ENCODE measurements around the gene SLC45A1.

GRCh38 chr1:8361198-8361849 is 43.4 kb downstream of the SLC45A1 start:
- TF ChIP-seq POLR2A (IDR thresholded peaks at IDR 0.05), result no peak
- no peak for TF ChIP-seq CTCF (IDR thresholded peaks at IDR 0.05)

All from uterus (tissue), 2 donors.